ENCODE data around the gene GTF2H3.

The GTF2H3 gene

GRCh38 chr12:123648401-123648800 lies 14.8 kb downstream of the GTF2H3 start:
- no peak for DNase-seq

- DNase-seq = no peak
Measured at GRCh38 chr12:123654129-123654701, 20.6 kb downstream of the GTF2H3 start.

GRCh38 chr12:123655420-123655819 lies 21.8 kb downstream of the GTF2H3 start:
- no peak for DNase-seq

- no peak for DNase-seq
Measured at GRCh38 chr12:123656392-123656791, 22.8 kb downstream of the GTF2H3 start.

- DNase-seq = no peak
Measured at GRCh38 chr12:123657211-123657610, 23.6 kb downstream of the GTF2H3 start.

- no peak for DNase-seq
Measured at GRCh38 chr12:123659996-123660727, 26.5 kb downstream of the GTF2H3 start.

- DNase-seq = no peak
Measured at GRCh38 chr12:123667771-123668170, 34.1 kb downstream of the GTF2H3 start.

- peak; percentile 96 for DNase-seq
Measured at GRCh38 chr12:123670882-123671728, 37.5 kb downstream of the GTF2H3 start, which contains the start of gene TCTN2. Gene TCTN2, plus strand, starts transcription at chr12:123671113. Its CDS starts 128 bp downstream, at chr12:123671241.

- no peak for DNase-seq
Measured at GRCh38 chr12:123671876-123672275, 38.2 kb downstream of the GTF2H3 start.

- no peak for DNase-seq
Measured at GRCh38 chr12:123675436-123675835, 41.8 kb downstream of the GTF2H3 start.

GRCh38 chr12:123676616-123677320 lies 43.1 kb downstream of the GTF2H3 start:
- no peak for DNase-seq

- DNase-seq = no peak
Measured at GRCh38 chr12:123678981-123679380, 45.4 kb downstream of the GTF2H3 start.

- no peak for DNase-seq
Measured at GRCh38 chr12:123681605-123682004, 48.0 kb downstream of the GTF2H3 start.

GRCh38 chr12:123683964-123684363 lies 50.3 kb downstream of the GTF2H3 start:
- no peak for DNase-seq

- no peak for DNase-seq
Measured at GRCh38 chr12:123686636-123687190, 53.1 kb downstream of the GTF2H3 start.

- DNase-seq = no peak
Measured at GRCh38 chr12:123690191-123690840, 56.7 kb downstream of the GTF2H3 start.

- peak; percentile 49 for DNase-seq
Measured at GRCh38 chr12:123696207-123696606, 62.6 kb downstream of the GTF2H3 start.

- peak; percentile 24 for DNase-seq
Measured at GRCh38 chr12:123696646-123697045, 63.0 kb downstream of the GTF2H3 start.

GRCh38 chr12:123705935-123706334 lies 72.3 kb downstream of the GTF2H3 start:
- no peak for DNase-seq

GRCh38 chr12:123707466-123707865 lies 73.8 kb downstream of the GTF2H3 start:
- DNase-seq = no peak

All from DMS153 (cell line).